WERI-Rb-1 (cell line): ENCODE results near the gene FOXL1.
"Not testable (repeated sequence)": the region's sequence is repeated elsewhere in the genome, so short reads cannot be mapped to it uniquely, and the experiment has no call there.

Experiments used
- DNase-seq: peaks from one replicate; pipeline ENCODE4 v3.0.0-alpha.2; 2020
- H3K27ac ChIP-seq: fragments of 250-450 bp; sonication (Bioruptor Pico); 2 replicates; pipeline ENCODE4 v1.5.1; 2020; ENCODE audit warnings: mild to moderate bottlenecking, moderate library complexity
- H3K27me3 ChIP-seq: fragments of 250-450 bp; sonication (Bioruptor Pico); 2 replicates; pipeline ENCODE4 v1.5.1; 2021; ENCODE audit warnings: mild to moderate bottlenecking, low read depth, moderate library complexity; ENCODE audit not compliant: insufficient read depth, severe bottlenecking
- H3K36me3 ChIP-seq: fragments of 250-450 bp; sonication (Bioruptor Pico); 2 replicates; pipeline ENCODE4 v1.5.1; 2020; ENCODE audit warnings: mild to moderate bottlenecking, moderate library complexity
- H3K4me3 ChIP-seq: 2 replicates; pipeline ENCODE4 v1.5.1; 2011; ENCODE audit warnings: low read depth, mild to moderate bottlenecking, control low read depth, low read length
- H3K9me3 ChIP-seq: fragments of 250-450 bp; sonication (Bioruptor Pico); 2 replicates; pipeline ENCODE4 v1.5.1; 2021; ENCODE audit warnings: mild to moderate bottlenecking, moderate library complexity; ENCODE audit not compliant: severe bottlenecking
- CTCF ChIP-seq: IDR thresholded peaks from 2 replicates; pipeline ENCODE4 v1.5.1; 2011; ENCODE audit warnings: low read depth, mild to moderate bottlenecking, control low read depth, inconsistent platforms, low read length

FOXL1 gene

GRCh38 chr16:86585821-86586611 is 7.7 kb downstream of the FOXL1 start:
- TF ChIP-seq CTCF, result no peak
- Histone ChIP-seq H3K4me3 (no peak overlapping the region), H3K36me3 (no peaks in the 10 kb centered on the region), H3K9me3 (no peaks in the 10 kb centered on the region), H3K27me3 (no peaks in the 10 kb centered on the region), H3K27ac (no peak overlapping the region)
- no peak for DNase-seq

GRCh38 chr16:86587487-86587886 is 9.1 kb downstream of the FOXL1 start:
- no peak overlapping the region for H3K27ac ChIP-seq
- H3K36me3 ChIP-seq, result no peaks in the 10 kb centered on the region
- TF ChIP-seq CTCF, result no peak
- H3K27me3 ChIP-seq, result no peaks in the 10 kb centered on the region
- no peak overlapping the region for H3K4me3 ChIP-seq
- no peaks in the 10 kb centered on the region for H3K9me3 ChIP-seq
- no peak for DNase-seq

GRCh38 chr16:86587955-86588354 is 9.6 kb downstream of the FOXL1 start:
- DNase-seq, H3K27me3 ChIP-seq, H3K4me3 ChIP-seq, H3K9me3 ChIP-seq, H3K36me3 ChIP-seq, H3K27ac ChIP-seq: not testable (repeated sequence)

GRCh38 chr16:86590501-86591144 is 12.3 kb downstream of the FOXL1 start:
- Histone ChIP-seq H3K27me3 (peaks cover 3% of the 10 kb centered on the region), H3K9me3 (no peaks in the 10 kb centered on the region), H3K27ac (no peak overlapping the region), H3K4me3 (no peak overlapping the region), H3K36me3 (no peaks in the 10 kb centered on the region)
- no peak for DNase-seq
- no peak for TF ChIP-seq CTCF

- Histone ChIP-seq H3K27me3 (peaks cover 3% of the 10 kb centered on the region), H3K9me3 (no peaks in the 10 kb centered on the region), H3K4me3 (no peak overlapping the region), H3K36me3 (no peaks in the 10 kb centered on the region), H3K27ac (no peak overlapping the region)
- no peak for DNase-seq
- TF ChIP-seq CTCF, result no peak
Observed at GRCh38 chr16:86591270-86591669, 12.9 kb downstream of the FOXL1 start.

GRCh38 chr16:86593913-86594620 is 15.7 kb downstream of the FOXL1 start:
- no peaks in the 10 kb centered on the region for H3K36me3 ChIP-seq
- DNase-seq, result no peak
- H3K4me3 ChIP-seq, result no peak overlapping the region
- no peak for TF ChIP-seq CTCF
- H3K27me3 ChIP-seq, result peaks cover 3% of the 10 kb centered on the region
- H3K27ac ChIP-seq, result no peak overlapping the region
- no peaks in the 10 kb centered on the region for H3K9me3 ChIP-seq
